ENCODE measurements around the gene HCN1.

Gene HCN1

GRCh38 chr5:45532826-45533624, 163.2 kb downstream of the HCN1 start:
- Histone ChIP-seq H3K36me3 (ENCODE audit: control insufficient read depth, insufficient read depth, low read length) (no peaks in the 10 kb centered on the region), H3K9me3 (ENCODE audit: control insufficient read depth, low read length) (no peaks in the 10 kb centered on the region), H3K9ac (no peak overlapping the region), H3K4me2 (ENCODE audit: low read length) (no peak overlapping the region), H2AFZ (no peak overlapping the region), H3K79me2 (no peaks in the 10 kb centered on the region), H3K4me3 (ENCODE audit: low read depth, low read length) (no peak overlapping the region), H3K4me1 (no peaks in the 10 kb centered on the region), H3K27me3 (ENCODE audit: control insufficient read depth, insufficient read depth, low read length) (no peaks in the 10 kb centered on the region), H3K27ac (no peak overlapping the region)
- no peak for TF ChIP-seq CTCF (IDR thresholded peaks at IDR 0.05)

DNA sequence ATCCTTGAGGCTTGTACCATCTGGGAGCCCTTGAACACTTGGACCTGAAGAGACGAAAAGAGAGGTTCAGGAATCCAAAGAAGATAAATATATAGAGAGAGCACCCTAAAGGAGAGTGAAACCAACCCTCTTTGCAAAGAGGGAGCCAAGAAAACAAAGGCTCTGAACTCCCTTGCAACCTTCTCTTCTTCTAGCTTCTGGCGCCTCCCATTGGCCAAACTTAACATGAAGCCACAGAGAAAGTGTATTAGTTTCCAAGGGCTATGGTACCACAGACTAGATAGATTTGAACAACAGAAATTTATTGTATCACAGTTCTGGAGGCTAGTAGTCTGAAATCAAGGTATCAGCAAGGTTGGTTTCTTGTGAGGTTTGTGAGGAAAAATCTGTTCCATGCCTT, 175.1 kb downstream of the HCN1 start:
- H3K9ac ChIP-seq: no peak overlapping the region
- no peaks in the 10 kb centered on the region for H3K9me3 ChIP-seq (ENCODE audit: control insufficient read depth, low read length)
- no peak for TF ChIP-seq CTCF (IDR thresholded peaks at IDR 0.05)
- no peaks in the 10 kb centered on the region for H3K79me2 ChIP-seq
- H3K27ac ChIP-seq: no peak overlapping the region
- no peak overlapping the region for H3K4me2 ChIP-seq (ENCODE audit: low read length)
- H3K4me3 ChIP-seq (ENCODE audit: low read depth, low read length): no peak overlapping the region
- H3K4me1 ChIP-seq: no peaks in the 10 kb centered on the region
- H3K27me3 ChIP-seq (ENCODE audit: control insufficient read depth, insufficient read depth, low read length): no peaks in the 10 kb centered on the region
- no peaks in the 10 kb centered on the region for H3K36me3 ChIP-seq (ENCODE audit: control insufficient read depth, insufficient read depth, low read length)
- no peak overlapping the region for H2AFZ ChIP-seq

DNA sequence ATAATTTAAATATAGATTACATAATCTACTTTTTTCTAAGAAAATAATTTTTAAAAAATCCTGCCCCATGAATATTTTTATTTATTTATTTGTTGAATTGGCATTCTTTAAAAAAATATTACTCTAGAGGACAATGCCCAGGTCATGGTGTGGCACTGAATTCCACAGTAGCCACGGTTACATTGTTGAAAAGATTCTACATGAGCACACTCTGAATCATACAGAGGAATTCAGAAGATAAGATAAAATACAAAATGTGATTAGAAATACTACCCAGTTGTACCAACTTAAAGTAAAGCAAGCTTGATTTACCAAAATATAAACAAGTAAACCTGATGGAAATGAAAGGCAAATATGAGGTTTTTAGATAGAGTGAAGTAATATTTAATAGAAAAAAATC, 183.7 kb downstream of the HCN1 start:
- Histone ChIP-seq H3K36me3 (ENCODE audit: control insufficient read depth, insufficient read depth, low read length) (no peaks in the 10 kb centered on the region), H3K27me3 (ENCODE audit: control insufficient read depth, insufficient read depth, low read length) (no peaks in the 10 kb centered on the region), H3K9me3 (ENCODE audit: control insufficient read depth, low read length) (no peaks in the 10 kb centered on the region), H3K4me2 (ENCODE audit: low read length) (no peak overlapping the region), H3K4me3 (ENCODE audit: low read depth, low read length) (no peak overlapping the region), H2AFZ (no peak overlapping the region), H3K79me2 (no peaks in the 10 kb centered on the region), H3K4me1 (no peaks in the 10 kb centered on the region), H3K27ac (no peak overlapping the region), H3K9ac (no peak overlapping the region)
- no peak for TF ChIP-seq CTCF (IDR thresholded peaks at IDR 0.05)

GRCh38 chr5:45509371-45509770, 186.8 kb downstream of the HCN1 start:
- no peaks in the 10 kb centered on the region for H3K9me3 ChIP-seq (ENCODE audit: control insufficient read depth, low read length)
- H3K27ac ChIP-seq: no peak overlapping the region
- no peak overlapping the region for H3K4me2 ChIP-seq (ENCODE audit: low read length)
- no peak overlapping the region for H3K9ac ChIP-seq
- TF ChIP-seq CTCF (IDR thresholded peaks at IDR 0.05): no peak
- no peak overlapping the region for H2AFZ ChIP-seq
- no peaks in the 10 kb centered on the region for H3K4me1 ChIP-seq
- H3K79me2 ChIP-seq: no peaks in the 10 kb centered on the region
- H3K27me3 ChIP-seq (ENCODE audit: control insufficient read depth, insufficient read depth, low read length): no peaks in the 10 kb centered on the region
- H3K36me3 ChIP-seq (ENCODE audit: control insufficient read depth, insufficient read depth, low read length): no peaks in the 10 kb centered on the region
- no peak overlapping the region for H3K4me3 ChIP-seq (ENCODE audit: low read depth, low read length)

GRCh38 chr5:45508135-45508534, 188.0 kb downstream of the HCN1 start:
- Histone ChIP-seq H3K4me1 (no peaks in the 10 kb centered on the region), H3K9ac (no peak overlapping the region), H3K36me3 (ENCODE audit: control insufficient read depth, insufficient read depth, low read length) (no peaks in the 10 kb centered on the region), H3K9me3 (ENCODE audit: control insufficient read depth, low read length) (no peaks in the 10 kb centered on the region), H3K4me3 (ENCODE audit: low read depth, low read length) (no peak overlapping the region), H3K4me2 (ENCODE audit: low read length) (no peak overlapping the region), H2AFZ (no peak overlapping the region), H3K79me2 (no peaks in the 10 kb centered on the region), H3K27ac (no peak overlapping the region), H3K27me3 (ENCODE audit: control insufficient read depth, insufficient read depth, low read length) (no peaks in the 10 kb centered on the region)
- TF ChIP-seq CTCF (IDR thresholded peaks at IDR 0.05): no peak

All from parathyroid adenoma (tissue), 2 donors.